DMS153 treated with DMSO at 0.1 percent for 48 hours (cell line): ENCODE results near the gene PCDH9.
A peak's percentile ranks its signal among the peaks of the same experiment; 100 is the strongest.
"Not testable (repeated sequence)": the region's sequence is repeated elsewhere in the genome, so short reads cannot be mapped to it uniquely, and the experiment has no call there.

ENCODE experiments used
- DNase-seq: peaks from one replicate; lab custom pipeline; 2025; ENCODE audit not compliant: unreplicated experiment; lab: John Stamatoyannopoulos, UW

PCDH9 gene

DNA sequence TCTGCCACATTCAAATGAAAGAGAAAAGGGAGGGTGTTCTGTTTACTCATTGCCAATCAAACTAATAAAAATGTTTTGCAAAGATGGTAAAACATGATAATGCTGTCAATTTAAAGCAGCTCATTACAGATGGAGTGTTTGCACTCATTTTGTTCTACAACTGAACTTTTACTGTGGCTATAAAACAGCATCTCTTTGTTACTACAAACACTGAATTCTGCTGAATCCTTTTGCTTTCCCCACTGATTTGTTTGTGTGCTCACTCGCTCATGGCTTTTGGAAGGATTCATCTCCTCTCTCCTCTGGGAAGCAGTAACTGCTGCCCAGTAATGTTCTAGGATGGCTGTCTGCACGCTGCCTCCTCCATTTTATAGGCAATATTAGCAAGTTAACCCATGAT, 434.5 kb downstream of the PCDH9 start:
- DNase-seq = peak; percentile 72

GRCh38 chr13:66794340-66795031, 435.6 kb downstream of the PCDH9 start:
- DNase-seq = no peak

GRCh38 chr13:66790861-66791260, 439.3 kb downstream of the PCDH9 start:
- no peak for DNase-seq

DNA sequence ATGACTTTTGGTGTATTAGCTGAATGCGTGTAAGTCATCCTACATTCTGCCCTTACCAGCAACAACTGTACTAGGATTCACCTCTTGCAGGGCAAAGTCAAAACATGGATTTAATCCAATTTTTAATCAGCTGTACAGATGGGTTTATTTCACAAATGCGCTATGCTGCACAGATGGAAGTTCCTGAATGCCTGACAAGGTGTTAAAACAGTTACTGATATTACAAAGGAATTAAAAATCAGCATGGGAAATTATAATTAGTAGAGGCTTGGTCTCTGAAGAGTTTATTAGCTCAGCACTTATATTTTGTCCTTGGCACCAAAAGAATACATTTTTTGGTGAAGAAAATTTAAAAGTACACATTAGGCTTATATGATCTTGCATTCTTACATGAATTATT, 448.9 kb downstream of the PCDH9 start:
- no peak for DNase-seq

DNA sequence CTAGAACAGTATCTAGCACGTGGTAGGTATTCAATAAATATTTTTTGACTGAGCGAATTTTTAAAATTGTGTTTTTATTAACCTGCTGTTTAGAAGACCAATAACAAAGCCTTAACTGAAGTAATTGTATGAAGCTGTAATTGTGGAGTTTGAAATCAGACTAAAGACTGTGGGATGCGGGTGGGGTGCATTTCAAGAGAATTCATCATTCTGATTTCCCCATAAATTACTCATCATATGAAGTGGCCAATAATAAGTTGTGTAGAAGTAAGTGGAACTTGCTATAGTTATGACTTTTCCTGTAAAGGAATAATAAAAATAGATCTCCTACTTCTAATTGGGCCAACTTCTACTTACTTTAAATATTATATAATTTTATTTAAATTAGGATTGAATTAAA, 449.3 kb downstream of the PCDH9 start:
- no peak for DNase-seq

DNA sequence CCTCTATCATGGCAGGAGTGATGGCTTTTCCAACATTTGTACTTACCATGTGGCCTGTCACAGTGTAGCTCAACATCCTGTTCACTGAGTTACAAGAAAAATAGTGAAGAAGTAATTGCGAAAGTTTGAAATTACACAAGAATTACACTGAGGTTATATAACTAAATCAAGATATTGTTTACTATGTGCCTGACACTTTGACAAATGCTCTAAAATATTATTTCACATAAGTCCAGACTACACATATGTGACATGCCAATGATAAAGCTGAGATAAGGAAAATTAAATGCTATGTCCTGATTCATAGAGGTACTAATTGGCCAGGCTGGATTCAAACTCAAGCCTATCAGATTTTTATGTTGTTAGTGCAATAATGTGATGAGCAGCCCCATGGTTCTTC, 451.7 kb downstream of the PCDH9 start:
- DNase-seq = no peak

- no peak for DNase-seq
Observed at GRCh38 chr13:66775196-66775595, 454.9 kb downstream of the PCDH9 start.

- DNase-seq = no peak
Observed at GRCh38 chr13:66774046-66774445, 456.1 kb downstream of the PCDH9 start.

GRCh38 chr13:66765559-66765958, 464.6 kb downstream of the PCDH9 start:
- DNase-seq = no peak

GRCh38 chr13:66760678-66761077, 469.5 kb downstream of the PCDH9 start:
- not testable (repeated sequence) for DNase-seq

- DNase-seq = no peak
Observed at GRCh38 chr13:66759919-66760318, 470.2 kb downstream of the PCDH9 start.

DNA sequence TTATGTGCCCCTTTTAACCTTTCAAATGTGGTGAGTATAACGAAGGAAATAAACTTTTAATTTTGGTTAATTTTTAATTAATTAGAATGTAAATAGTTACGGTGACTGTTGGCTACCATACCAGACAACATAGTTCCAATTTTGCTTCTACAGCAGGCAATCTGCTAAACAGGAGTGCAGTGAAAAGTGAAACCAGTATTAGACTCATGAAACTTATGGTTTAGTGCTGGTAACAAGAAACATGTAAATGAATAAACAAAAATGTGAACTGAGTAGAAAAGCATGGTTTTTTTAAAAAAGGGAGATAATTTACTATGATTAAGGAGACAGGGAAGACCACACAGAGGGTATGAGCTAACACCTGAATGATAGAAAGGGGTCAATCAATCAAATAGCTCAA, 478.4 kb downstream of the PCDH9 start:
- no peak for DNase-seq

DNA sequence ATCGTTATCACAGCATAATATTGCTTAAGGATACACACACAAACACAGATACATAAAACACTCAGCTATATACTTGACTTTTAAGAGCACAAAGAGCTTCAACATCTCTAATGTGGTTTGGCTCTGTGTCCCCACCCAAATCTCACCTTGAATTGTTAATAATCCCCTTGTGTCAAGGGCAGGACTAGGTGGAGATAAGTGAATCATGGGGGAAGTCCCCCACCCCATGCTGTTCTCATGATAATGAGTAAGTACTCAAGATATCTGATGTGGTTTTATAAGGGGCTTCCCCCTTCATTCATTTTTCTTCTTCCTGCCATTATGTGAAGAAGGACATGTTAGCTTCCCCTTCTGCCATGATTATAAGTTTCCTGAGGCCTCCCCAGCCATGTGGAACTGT, 481.4 kb downstream of the PCDH9 start:
- DNase-seq = no peak

GRCh38 chr13:66745307-66745706, 484.8 kb downstream of the PCDH9 start:
- DNase-seq = no peak

DNA sequence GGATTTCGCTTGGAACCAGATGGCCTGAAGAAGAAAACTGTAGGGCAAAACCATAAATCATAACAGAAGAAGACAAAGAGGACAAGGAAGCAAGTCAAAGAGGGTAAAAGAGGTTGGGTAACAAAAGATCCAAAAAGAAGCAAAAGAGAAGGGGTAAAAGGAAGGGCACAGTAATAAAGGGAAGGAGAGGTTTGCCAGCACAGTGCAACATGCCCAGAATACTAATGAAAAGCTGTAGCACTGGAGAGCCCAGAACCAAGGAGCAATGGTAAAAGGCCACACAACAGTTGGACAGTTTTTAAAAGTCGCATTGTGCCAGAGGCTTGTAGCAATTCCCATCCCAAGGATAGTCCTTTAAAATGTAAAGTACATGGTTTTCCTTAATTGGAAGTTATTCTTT, 506.6 kb downstream of the PCDH9 start:
- DNase-seq = no peak

- no peak for DNase-seq
Observed at GRCh38 chr13:66716538-66716937, 513.6 kb downstream of the PCDH9 start.

DNA sequence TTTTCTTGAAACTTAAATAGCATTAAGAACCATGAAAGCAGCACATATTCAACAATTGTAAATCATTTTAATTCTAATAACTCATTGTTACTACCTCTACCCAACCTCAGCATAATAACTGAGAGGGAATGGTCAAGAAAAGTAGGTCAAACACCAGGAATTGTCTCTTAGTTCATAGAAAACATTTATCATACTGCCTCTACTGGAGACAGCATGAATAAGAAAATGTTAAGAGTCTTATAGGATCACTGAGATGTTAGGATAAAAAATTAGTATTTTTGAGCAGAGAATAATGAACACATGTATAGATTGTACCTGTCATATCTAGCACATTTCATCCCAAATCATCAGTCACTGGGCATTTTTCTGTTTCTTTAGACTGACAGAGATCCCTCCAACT, 515.3 kb downstream of the PCDH9 start:
- DNase-seq = no peak

GRCh38 chr13:66704110-66704509, 526.0 kb downstream of the PCDH9 start:
- DNase-seq = no peak

DNA sequence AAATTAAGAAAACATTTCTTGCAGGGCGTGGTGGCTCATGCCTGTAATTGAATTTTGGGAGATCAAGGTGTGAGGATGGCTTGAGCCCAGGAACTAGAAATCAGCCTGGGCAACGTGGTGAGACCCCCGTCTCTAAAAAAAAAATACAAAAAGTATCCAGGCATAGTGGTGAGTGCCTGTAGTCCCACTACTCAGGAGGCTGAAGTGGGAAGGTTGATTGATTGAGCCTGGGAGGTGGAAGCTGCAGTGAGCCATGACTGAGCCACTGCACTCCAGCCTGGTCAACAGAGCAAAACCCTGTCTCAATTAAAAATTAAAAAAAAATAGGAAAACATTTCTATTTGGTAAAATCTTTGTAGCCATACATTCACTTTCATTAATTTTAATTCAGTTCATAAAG, 526.5 kb downstream of the PCDH9 start:
- no peak for DNase-seq

- no peak for DNase-seq
Observed at GRCh38 chr13:66700117-66700601, 530.0 kb downstream of the PCDH9 start.

- no peak for DNase-seq
Observed at GRCh38 chr13:66693656-66694055, 536.5 kb downstream of the PCDH9 start.

DNA sequence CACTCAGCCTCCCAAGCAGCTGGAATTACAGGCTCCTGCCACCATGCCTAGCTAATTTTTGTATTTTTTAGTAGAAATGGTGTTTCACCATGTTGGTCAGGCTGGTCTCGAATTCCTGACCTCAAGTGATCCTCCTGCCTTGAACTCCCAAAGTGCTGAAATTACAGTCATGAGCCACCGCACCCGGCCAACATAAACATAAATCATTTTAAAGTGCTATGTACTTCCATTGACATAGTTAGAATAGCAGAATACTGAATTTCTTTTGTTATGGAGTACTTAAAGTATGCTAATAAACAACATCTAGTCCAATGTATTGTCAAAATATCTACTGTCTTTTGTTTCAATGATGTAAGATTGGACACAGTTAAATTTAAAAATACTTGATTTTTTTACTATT, 539.0 kb downstream of the PCDH9 start:
- no peak for DNase-seq

- no peak for DNase-seq
Observed at GRCh38 chr13:66689628-66690027, 540.5 kb downstream of the PCDH9 start.
